GM21447 (cell line): ENCODE measurements around the gene ECEL1.

Experiments
- ATAC-seq: cut with Tn5 transposase; IDR thresholded peaks from one replicate; pipeline ENCODE4 v1.9.1; 2021; ENCODE audit not compliant: unreplicated experiment

ECEL1 gene

GRCh38 chr2:232523682-232524597, 36.3 kb upstream of the ECEL1 start:
- no peak for ATAC-seq

DNA sequence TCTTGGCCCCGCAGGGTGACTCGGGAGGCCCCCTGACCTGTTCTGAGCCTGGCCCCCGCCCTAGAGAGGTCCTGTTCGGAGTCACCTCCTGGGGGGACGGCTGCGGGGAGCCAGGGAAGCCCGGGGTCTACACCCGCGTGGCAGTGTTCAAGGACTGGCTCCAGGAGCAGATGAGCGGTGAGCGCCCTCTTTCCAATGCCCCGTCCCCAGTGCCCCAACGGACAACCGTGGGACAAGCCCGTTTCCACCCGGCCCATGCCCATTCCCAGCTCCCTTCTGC, 35.7 kb upstream of the ECEL1 start:
- ATAC-seq, result no peak

DNA sequence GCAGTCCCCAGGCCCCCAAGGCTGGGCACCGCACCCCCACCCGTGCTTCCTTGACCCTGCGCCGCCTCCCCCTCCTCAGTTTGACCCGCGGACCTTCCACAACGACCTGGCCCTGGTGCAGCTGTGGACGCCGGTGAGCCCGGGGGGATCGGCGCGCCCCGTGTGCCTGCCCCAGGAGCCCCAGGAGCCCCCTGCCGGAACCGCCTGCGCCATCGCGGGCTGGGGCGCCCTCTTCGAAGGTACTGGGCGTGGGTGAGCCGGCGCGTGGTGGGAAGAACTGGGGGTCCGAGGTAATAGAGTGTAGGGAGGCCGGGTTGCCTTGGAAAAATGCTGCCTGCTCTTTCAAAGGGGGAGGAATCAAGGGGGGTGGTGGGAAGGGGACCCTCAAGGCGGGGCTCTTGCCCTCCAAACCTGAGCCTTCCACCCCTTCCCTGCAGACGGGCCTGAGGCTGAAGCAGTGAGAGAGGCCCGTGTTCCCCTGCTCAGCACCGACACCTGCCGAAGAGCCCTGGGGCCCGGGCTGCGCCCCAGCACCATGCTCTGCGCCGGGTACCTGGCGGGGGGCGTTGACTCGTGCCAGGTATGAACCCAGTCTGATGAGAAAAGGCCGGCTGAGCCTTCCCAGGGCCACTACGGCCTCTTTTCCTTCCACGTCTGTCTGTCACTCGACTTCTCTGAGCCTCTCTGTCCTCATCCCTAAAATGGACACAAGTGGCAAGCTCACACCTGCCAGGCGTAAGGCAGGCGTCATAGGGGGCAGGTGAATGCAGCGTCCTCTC, 35.2 kb upstream of the ECEL1 start:
- ATAC-seq, result no peak

DNA sequence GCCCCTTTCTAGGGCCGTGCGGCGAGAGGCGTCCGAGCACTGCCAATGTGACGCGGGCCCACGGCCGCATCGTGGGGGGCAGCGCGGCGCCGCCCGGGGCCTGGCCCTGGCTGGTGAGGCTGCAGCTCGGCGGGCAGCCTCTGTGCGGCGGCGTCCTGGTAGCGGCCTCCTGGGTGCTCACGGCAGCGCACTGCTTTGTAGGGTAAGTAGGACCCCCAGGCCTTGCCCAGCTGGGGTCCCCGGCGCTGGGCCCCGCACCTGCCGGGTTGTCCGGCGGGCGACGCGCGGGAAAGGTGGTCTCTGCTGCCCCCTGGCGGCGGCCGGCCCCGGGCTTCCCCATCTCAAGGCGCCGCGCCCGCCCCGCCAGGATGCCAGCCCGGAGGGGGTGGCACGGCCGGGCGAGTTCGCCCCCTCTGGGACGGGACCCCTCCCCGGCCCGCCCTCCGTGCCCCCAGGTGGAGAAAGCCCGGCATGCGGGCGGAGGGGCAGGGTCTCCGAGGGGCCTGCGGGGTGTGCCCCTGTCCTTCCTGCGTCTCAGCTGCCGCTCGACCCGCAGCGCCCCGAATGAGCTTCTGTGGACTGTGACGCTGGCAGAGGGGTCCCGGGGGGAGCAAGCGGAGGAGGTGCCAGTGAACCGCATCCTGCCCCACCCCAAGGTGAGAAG, 34.5 kb upstream of the ECEL1 start:
- ATAC-seq, result no peak

GRCh38 chr2:232521098-232521497, 33.5 kb upstream of the ECEL1 start:
- no peak for ATAC-seq

DNA sequence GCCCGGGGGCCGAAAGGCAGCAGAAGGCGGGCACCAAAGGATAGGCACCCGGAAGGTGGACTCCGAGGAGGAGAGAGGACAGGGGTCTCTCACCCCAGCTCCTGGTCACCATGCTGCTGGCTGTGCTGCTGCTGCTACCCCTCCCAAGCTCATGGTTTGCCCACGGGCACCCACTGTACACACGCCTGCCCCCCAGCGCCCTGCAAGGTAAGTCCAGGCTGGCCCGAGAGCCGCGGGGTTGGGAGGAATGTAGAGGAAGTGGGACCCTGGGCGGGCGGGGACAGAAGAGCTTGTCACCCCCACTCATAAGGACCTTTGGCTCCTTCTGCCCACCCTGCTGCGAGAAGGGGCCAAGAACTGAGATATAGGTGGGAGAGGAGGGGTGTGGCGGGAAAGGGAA, 32.9 kb upstream of the ECEL1 start:
- ATAC-seq, result no peak

- no peak for ATAC-seq
These were observed 32.2 kb upstream of the ECEL1 start, which contains the start of gene PRSS56 for GRCh38 chr2:232519581-232520438. Gene PRSS56, plus strand, starts transcription at chr2:232520388. Its CDS starts 211 bp downstream, at chr2:232520599.

DNA sequence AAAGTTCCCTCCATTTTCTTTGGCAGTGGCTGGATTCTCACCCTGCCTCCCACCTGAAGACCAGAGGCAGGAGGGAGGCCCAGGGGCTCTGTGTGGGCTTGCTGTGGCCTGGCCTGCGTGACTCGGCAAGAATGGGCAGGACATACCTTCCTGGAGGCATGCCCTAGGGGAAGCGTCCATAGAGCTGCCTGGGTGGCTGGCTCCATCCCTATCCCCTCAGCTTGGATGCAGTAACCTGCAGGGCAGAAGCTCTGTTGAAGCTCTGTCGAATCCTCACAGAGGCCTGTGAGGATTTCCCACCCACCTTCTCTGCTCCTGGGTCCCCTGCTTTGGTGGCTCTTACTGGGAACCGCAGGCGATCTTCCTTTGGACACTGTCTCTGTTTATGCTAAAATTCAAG, 31.2 kb upstream of the ECEL1 start:
- ATAC-seq, result no peak

DNA sequence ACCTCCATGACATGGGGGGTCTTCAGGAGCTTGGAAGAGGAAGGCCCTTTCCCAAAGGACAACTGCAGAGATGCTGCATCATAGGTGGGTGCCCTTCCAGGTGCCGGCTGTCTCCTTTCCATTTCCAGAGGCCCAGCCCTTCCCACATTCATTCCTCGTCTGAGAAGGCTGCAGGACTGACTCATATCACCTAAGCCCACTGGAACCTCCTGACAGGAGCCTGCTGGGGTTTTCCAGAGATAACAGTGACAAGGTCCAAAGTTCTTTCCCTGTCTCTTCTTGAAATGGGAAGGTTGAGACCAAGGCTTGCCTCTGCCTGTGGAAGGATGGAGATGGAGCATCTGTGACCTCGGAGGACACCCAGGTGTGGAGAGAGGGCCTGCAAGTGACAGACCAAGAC, 28.9 kb upstream of the ECEL1 start:
- no peak for ATAC-seq

- no peak for ATAC-seq
These were observed 28.0 kb upstream of the ECEL1 start for GRCh38 chr2:232515639-232516038.

- ATAC-seq, result no peak
These were observed 25.7 kb upstream of the ECEL1 start for GRCh38 chr2:232513353-232513752.

- no peak for ATAC-seq
These were observed 25.0 kb upstream of the ECEL1 start for GRCh38 chr2:232512602-232513001.

GRCh38 chr2:232511336-232511890, 23.8 kb upstream of the ECEL1 start:
- ATAC-seq, result no peak

- no peak for ATAC-seq
These were observed 20.6 kb upstream of the ECEL1 start for GRCh38 chr2:232508251-232508650.

DNA sequence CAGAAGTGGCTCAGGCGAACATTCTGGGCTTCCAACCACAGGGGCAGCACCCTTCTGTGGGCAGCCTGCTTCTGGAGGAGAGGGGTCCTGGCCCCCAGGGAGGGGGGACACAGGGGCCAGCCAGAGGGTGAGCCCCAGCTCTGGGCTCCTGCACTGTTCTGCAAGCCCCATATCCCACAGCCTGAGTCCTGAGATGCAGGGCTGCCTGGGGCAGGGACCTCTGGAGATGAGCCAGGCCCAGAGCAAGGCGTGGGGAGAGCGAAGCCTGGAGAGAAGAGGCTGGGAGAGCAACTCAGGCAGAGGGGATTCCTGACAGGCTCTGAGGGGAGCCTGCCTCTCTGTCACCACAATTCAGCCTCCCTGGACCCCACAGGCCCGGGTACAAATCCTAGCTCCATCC, 19.1 kb upstream of the ECEL1 start:
- ATAC-seq, result no peak

GRCh38 chr2:232505856-232506255, 18.2 kb upstream of the ECEL1 start:
- ATAC-seq, result no peak

DNA sequence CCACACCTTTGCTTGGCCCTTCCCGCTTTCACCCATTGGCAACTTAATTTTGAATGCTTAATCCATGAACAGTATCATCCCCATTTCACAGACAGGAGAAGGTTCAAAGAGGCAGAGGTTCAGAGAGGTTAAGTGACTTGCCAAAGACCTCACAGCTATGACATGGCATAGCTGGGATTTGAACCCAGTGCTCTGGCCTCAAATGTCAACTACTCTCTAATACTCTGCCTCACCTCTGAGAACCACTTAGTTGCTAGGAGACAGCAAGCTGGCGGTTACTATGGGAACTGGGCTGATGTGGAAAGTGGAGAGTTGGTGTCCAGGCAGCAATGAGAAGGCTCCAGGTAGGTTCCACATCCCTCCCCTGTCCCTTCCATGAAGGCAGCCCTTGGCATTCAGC, 16.8 kb upstream of the ECEL1 start:
- no peak for ATAC-seq

DNA sequence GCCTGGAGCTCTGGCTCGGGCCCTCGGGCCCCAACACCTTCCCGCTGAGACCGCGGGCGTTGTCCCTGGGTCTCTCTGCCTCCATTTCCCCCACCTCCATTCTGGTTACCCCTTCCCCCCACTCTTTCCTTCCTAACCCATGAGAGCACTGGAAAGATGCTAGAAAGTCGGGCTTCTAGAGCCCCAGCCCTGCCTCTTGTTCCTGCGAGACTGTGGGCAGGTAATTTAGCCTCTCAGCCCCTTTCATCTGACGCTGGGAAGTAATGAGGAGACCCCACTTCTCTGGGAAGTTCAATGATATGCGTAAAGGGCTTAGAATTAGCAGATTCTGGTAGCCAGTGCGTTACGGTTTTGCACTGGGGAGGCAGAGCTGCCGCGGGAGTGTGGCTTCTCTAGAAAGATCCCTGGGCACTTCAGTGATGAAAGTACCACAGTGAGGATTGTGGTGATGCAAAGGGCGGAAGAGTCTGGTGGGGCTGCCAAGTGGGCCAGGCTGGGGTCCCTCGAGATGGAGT, 16.2 kb upstream of the ECEL1 start:
- no peak for ATAC-seq

DNA sequence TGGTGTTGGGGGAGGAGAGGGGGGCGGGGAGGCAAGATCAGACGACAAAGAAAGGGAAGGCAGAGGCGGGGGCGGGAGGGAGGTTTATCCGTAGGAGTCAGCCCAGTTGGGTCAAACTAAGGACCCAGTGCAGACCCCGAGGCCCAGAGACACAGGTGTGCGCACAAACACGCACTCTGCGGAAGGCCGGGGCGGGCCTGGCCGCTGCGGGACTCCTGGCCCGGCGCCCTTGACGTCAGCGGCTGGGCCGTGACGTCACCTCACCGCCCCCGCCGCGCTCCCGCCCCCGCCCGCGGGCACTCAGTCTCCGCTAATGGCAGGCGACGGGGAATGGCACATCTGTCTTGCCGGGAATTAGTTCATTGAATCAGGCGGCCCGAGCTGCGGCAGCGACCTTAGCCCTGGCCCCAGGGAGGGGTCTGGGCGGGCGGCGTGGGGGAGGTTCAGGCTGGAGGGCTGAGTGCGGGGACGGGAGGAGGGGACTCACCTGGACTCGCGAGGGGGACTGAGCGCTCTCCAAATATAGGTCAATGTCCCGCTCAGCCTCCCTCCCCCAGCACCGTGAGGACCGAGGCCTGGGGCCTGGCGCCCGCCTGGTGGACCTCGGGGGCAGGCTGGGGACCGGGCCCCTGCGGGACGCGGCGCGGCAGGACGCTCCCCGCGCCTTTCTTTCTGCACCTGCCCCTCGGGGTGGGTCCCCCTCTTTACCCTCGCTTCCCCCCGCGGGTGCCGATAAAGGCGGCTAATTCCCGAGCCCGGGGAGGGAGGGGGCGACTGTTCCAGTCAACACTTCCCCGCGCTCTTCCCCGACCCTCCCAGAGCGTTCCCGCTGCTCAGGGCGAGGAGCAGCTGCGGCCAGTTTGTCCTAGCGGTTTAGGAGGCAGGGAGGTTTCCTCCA, 15.5 kb upstream of the ECEL1 start:
- ATAC-seq, result no peak
